Ovary (tissue), 9 donors: Measurements from ENCODE around the gene PACC1. TPM values are rescaled to one million over a fixed set of nuclear protein-coding genes. Genes with fewer than 3 reads are reported as not detected.

Source experiments
- DNase-seq, 5 donors: peaks; one replicate each; pipeline ENCODE4 v3.0.0-alpha.2; 2019 to 2020
- H3K27ac ChIP-seq, 2 donors: fragments of 200-600 bp; one replicate each; pipeline versions ENCODE4 v1.5.1 to v1.8.0; 2019 to 2022
- H3K27me3 ChIP-seq: fragments of 200-600 bp; one replicate; pipeline ENCODE4 v1.8.0; 2022
- H3K36me3 ChIP-seq: fragments of 200-600 bp; sonication (generic); one replicate; pipeline ENCODE4 v1.5.1; 2019
- H3K4me1 ChIP-seq: one replicate; pipeline ENCODE4 v1.8.1; 2013; ENCODE audit warnings: mild to moderate bottlenecking, moderate library complexity; ENCODE audit not compliant: insufficient read depth
- H3K4me3 ChIP-seq: fragments of 200-600 bp; sonication (generic); one replicate; pipeline ENCODE4 v1.5.1; 2017
- H3K9me3 ChIP-seq, 2 donors: fragments of 200-600 bp in 1 of 2; sonication (generic) in 1 of 2; one replicate each; pipeline versions ENCODE4 v1.5.1 to v1.8.1; 2013 to 2019; ENCODE audit warnings: mild to moderate bottlenecking in 1 of 2, moderate library complexity in 1 of 2
- EP300 ChIP-seq: sonication (generic); formaldehyde crosslinking; IDR thresholded peaks from one replicate; pipeline ENCODE4 v1.6.1; 2017; ENCODE audit warnings: antibody characterized with exemption
- POLR2A ChIP-seq: fragments of 450-650 bp; IDR thresholded peaks from one replicate; pipeline ENCODE4 v1.6.1; 2017; ENCODE audit warnings: antibody characterized with exemption, mild to moderate bottlenecking, moderate library complexity
- WGBS, 3 donors: extraction: QIAGEN DNeasy Blood & Tissue Kit in 1 of 3; methylation state at CpG; one replicate each; pipeline versions ENCODE4 v1.1.5 to v1.1.7; 2013 to 2017; 5-methylcytosine and 5-hydroxymethylcytosine counted together
- intact Hi-C, 4 donors: fragments of 100-400 bp; cut with DNase I; formaldehyde crosslinking; loops; one replicate each; pipeline versions ENCODE4 v1.11.0 to v1.15.1; 2022 to 2023
- polyA plus RNA-seq, 2 donors: library from polyadenylated mRNA; stranded (reverse); fragments of 200-250 nt in 1 of 2; fragments of 350-450 nt in 1 of 2; fragmentation: Illumina TruSeq in 1 of 2; extraction: RNeasy Lipid Tissue Mini Kit (QIAGEN cat#74804) in 1 of 2; gene quantifications; one replicate each; pipeline ENCODE4 v1.2.3, GENCODE V29; 2013 to 2014
- total RNA-seq, 7 donors: library from RNA; depleted of rRNA in 2 of 7; stranded (reverse); fragments of >200 nt in 2 of 7; fragmentation: NEBNext Ultra II Directional in 3 of 7; extraction: Animal tissue kit (Norgen Biotek cat#: 25700) in 3 of 7; gene quantifications; one replicate each; pipeline versions ENCODE4 v1.1.0 to v1.2.4, GENCODE V29; 2016 to 2023
- TF ChIP-seq, protein P1 (sequence below), 3 donors: fragments of 450-650 bp in 2 of 3; fragments of 200-600 bp in 1 of 3; IDR thresholded peaks; one replicate each; pipeline versions ENCODE4 v1.5.1 to v1.8.0; 2016 to 2022; ENCODE audit warnings: antibody characterized with exemption in 3 of 3, mild to moderate bottlenecking in 1 of 3
- donor health status: DM: no; HTN: no; CAD: no; lungs with moderate emphysema.
- donor health status: DM: no; HTN: no; CAD: no.
- donor health status: Bipolar disorder and iron deficiency.
- donor health status: DM: yes; HTN: yes; CAD: no.
- donor health status: DM: no; HTN: no; CAD: no.
- donor health status: DM: yes; HTN: yes; CAD: no.

The PACC1 gene
- total and polyA plus RNA-seq, 9 donors: 1.9 to 9.5 (median 2.9) TPM

DNA sequence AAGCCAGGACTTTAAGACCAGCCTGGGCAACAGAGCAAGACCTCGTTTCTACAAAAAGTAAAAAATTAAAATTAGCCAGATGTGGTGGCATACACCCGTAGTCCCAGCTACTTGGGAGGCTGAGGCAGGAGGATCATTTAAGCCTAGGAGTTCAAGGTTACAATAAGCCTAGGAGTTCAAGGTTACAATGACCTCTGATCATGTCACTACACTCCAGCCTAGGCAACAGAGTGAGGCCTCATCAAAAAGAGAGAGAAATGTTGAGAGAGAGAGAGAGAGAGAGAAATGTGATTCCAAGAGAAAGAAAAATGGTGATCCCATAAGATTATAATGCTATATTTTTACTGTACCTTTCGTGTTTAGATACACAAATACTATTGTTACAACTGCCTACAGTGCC, 60.2 kb downstream of the PACC1 start:
- no peaks in the 10 kb centered on the region for H3K4me1 ChIP-seq
- no peak overlapping the region for H3K4me3 ChIP-seq
- no peaks in the 10 kb centered on the region for H3K9me3 ChIP-seq
- 78 to 95% (median 94%) methylated on average over 3 of the region's 3 CpGs for WGBS, 3 donors
- TF ChIP-seq, protein P1, sequence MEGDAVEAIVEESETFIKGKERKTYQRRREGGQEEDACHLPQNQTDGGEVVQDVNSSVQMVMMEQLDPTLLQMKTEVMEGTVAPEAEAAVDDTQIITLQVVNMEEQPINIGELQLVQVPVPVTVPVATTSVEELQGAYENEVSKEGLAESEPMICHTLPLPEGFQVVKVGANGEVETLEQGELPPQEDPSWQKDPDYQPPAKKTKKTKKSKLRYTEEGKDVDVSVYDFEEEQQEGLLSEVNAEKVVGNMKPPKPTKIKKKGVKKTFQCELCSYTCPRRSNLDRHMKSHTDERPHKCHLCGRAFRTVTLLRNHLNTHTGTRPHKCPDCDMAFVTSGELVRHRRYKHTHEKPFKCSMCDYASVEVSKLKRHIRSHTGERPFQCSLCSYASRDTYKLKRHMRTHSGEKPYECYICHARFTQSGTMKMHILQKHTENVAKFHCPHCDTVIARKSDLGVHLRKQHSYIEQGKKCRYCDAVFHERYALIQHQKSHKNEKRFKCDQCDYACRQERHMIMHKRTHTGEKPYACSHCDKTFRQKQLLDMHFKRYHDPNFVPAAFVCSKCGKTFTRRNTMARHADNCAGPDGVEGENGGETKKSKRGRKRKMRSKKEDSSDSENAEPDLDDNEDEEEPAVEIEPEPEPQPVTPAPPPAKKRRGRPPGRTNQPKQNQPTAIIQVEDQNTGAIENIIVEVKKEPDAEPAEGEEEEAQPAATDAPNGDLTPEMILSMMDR (IDR thresholded peaks at IDR 0.05): no peak
- TF ChIP-seq EP300 (no peak), POLR2A (no peak)
- H3K36me3 ChIP-seq: no peaks in the 10 kb centered on the region
- no peak for DNase-seq
- no peaks in the 10 kb centered on the region for H3K27me3 ChIP-seq
- intact Hi-C loops: no loop called here
- no peak overlapping the region for H3K27ac ChIP-seq

DNA sequence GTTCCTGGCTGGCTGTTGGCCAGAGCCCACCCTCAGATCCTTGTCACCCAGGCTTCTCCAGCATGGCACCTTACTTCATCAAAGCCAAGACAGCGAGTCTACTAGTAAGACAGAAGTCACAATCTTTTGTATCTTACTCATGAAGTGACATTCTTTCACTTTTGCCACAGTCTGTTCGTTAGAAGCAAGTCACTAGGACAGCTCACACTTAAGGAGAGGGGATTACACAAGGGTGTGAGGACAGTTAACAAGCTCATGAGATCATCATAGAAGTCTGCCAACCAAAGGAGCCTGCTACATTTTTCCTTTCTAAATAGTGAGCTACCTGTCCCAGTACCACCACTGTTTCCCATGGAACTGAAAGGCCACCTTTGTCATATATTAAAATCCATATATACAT, 61.5 kb downstream of the PACC1 start:
- no peak for TF ChIP-seq POLR2A
- no peak for TF ChIP-seq EP300
- TF ChIP-seq, protein P1 (IDR thresholded peaks at IDR 0.05): no peak
- no peaks in the 10 kb centered on the region for H3K36me3 ChIP-seq
- H3K27ac ChIP-seq: no peak overlapping the region
- H3K9me3 ChIP-seq: no peaks in the 10 kb centered on the region
- H3K4me1 ChIP-seq: no peaks in the 10 kb centered on the region
- intact Hi-C loops: no loop called here
- no peak overlapping the region for H3K4me3 ChIP-seq
- WGBS, 3 donors: 88 to 100% (median 93%) methylated on average over 2 of the region's 2 CpGs
- no peak for DNase-seq
- no peaks in the 10 kb centered on the region for H3K27me3 ChIP-seq

DNA sequence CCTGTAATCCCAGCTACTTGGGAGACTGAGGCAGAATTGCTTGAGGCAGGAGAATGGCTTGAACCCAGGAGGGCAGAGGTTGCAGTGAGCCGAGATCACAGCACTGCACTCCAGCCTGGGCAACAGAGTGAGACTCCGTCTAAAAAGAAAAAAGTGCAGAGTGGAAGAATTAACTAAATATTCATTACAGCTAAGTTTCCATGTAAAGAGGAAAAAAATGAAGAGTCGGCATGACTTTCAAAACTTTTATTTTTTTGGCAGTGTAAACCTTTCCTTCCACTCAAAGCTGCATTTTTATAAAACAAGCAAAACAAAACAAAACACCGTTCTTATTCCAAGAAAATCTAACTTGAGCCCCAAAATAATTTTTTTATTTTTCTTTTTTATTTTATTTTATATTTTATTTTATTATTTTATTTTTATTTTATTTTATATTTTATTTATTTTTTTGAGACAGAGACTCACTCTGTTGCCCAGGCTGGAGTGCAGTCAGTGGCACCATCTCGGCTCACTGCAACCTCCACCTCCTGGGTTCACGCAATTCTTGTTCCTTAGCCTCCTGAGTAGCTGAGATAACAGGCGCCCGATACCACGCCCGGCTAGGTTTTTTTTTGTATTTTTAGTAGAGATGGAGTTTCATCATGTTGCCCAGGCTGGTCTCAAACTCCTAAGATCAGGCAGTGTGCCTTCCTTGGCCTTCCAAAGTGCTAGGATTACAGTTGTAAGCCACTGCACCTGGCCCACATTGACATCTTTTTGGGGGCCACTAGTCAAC, 62.9 kb downstream of the PACC1 start:
- H3K4me1 ChIP-seq: no peaks in the 10 kb centered on the region
- no peaks in the 10 kb centered on the region for H3K36me3 ChIP-seq
- no peaks in the 10 kb centered on the region for H3K27me3 ChIP-seq
- H3K4me3 ChIP-seq: no peak overlapping the region
- TF ChIP-seq POLR2A (no peak), EP300 (no peak)
- TF ChIP-seq, protein P1 (IDR thresholded peaks at IDR 0.05): no peak
- WGBS, 3 donors: 69 to 78% (median 71%) methylated on average over 10 of the region's 10 CpGs
- no peak overlapping the region for H3K27ac ChIP-seq
- intact Hi-C loops: no loop called here
- no peaks in the 10 kb centered on the region for H3K9me3 ChIP-seq
- no peak for DNase-seq

DNA sequence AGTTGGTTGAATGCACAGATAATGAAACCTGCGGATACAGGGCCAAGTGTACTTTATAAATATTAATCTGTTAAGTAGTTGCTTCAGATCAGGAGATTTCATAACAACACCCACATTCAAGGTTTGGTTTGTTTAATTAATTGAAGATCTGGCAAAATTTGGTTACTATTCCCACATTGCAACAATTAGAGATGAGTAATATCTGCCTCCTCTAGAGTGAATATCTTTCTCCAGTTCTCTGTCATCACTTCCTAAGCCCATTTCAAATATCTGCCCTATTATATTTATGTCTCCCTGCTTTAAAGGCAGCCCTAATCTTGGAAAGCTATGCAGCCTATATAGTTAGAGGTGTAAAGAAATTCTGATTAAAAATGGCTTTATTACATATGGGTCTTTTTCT, 68.1 kb downstream of the PACC1 start:
- Histone ChIP-seq H3K36me3 (no peaks in the 10 kb centered on the region), H3K4me3 (no peak overlapping the region), H3K27ac (no peak overlapping the region), H3K4me1 (no peaks in the 10 kb centered on the region), H3K27me3 (no peaks in the 10 kb centered on the region), H3K9me3 (no peaks in the 10 kb centered on the region)
- 91 to 96% (median 93%) methylated on average over 1 of the region's 1 CpG for WGBS, 3 donors
- intact Hi-C loops: no loop called here
- TF ChIP-seq EP300: no peak
- no peak for DNase-seq

DNA sequence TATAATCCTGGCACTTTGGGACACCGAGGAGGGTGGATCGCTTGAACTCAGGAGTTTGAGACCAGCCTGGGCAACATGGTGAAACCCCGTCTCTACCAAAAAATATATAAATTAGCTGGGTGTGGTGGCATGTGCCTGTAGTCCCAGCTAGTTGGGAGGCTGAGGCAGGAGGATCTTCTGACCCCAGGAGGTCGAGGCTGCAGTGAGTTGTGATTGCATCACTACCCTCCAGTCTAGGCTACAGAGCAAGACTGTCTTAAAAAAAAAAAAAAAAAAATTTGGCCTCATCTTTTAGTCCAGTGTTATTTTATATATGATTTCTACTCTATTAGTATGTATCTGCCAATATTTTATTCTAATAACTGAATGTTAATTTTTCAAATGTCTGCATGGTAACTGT, 69.8 kb downstream of the PACC1 start:
- Histone ChIP-seq H3K9me3 (no peaks in the 10 kb centered on the region), H3K4me1 (no peaks in the 10 kb centered on the region), H3K36me3 (no peaks in the 10 kb centered on the region), H3K27ac (no peak overlapping the region), H3K4me3 (no peak overlapping the region), H3K27me3 (no peaks in the 10 kb centered on the region)
- intact Hi-C loops: no loop called here
- 96 to 100% (median 98%) methylated on average over 4 of the region's 4 CpGs for WGBS, 3 donors
- no peak for DNase-seq
- TF ChIP-seq, protein P1 (IDR thresholded peaks at IDR 0.05): no peak
- TF ChIP-seq EP300 (no peak), POLR2A (no peak)
